GM12878 (cell line): ENCODE results near the gene AGAP2. TPM values are rescaled to one million over a fixed set of nuclear protein-coding genes. Genes with fewer than 3 reads are reported as not detected.

Experiments
- BACH1 ChIP-seq: fragments of 450-650 bp; IDR thresholded peaks from 2 replicates; pipeline ENCODE4 v1.6.1; 2017; ENCODE audit warnings: mild to moderate bottlenecking, borderline replicate concordance
- CEBPB ChIP-seq, 2 experiments: fragments of 150-350 bp in 1 of 2; IDR thresholded peaks; 2 replicates each; pipeline ENCODE4 v1.6.1; 2012 to 2014; ENCODE audit warnings: low read depth in 2 of 2, low read length in 2 of 2, borderline replicate concordance in 1 of 2, inconsistent platforms in 1 of 2
- DPF2 ChIP-seq: fragments of 450-650 bp; IDR thresholded peaks from 2 replicates; pipeline ENCODE4 v1.6.1; 2017; ENCODE audit warnings: mild to moderate bottlenecking
- EZH2 ChIP-seq: IDR thresholded peaks from 2 replicates; pipeline ENCODE4 v1.6.1; 2012; ENCODE audit warnings: low read depth, mild to moderate bottlenecking, control low read depth, inconsistent platforms, low read length, borderline replicate concordance; ENCODE audit not compliant: control insufficient read depth
- FOS ChIP-seq: IDR thresholded peaks from 3 replicates; pipeline ENCODE4 v1.6.1; 2011; ENCODE audit warnings: borderline replicate concordance; ENCODE audit not compliant: insufficient read length; ENCODE audit errors: extremely low read depth
- IKZF1 ChIP-seq: fragments of 450-650 bp; conservative IDR thresholded peaks from 2 replicates; pipeline ENCODE4 v1.6.1; 2017; ENCODE audit warnings: antibody characterized with exemption, mild to moderate bottlenecking
- MYB ChIP-seq: fragments of 150-350 bp; IDR thresholded peaks from 2 replicates; pipeline ENCODE4 v1.6.1; 2014; ENCODE audit warnings: mild to moderate bottlenecking, low read depth, low read length, borderline replicate concordance
- NFYA ChIP-seq: IDR thresholded peaks from 2 replicates; pipeline ENCODE4 v1.6.1; 2011; ENCODE audit warnings: low read depth, mild to moderate bottlenecking, low read length, improper control_type of control experiment, borderline replicate concordance
- NR2C1 ChIP-seq: fragments of 450-650 bp; IDR thresholded peaks from 2 replicates; pipeline ENCODE4 v1.6.1; 2017; ENCODE audit warnings: antibody characterized with exemption, mild to moderate bottlenecking, moderate library complexity
- NR2F1 ChIP-seq: fragments of 450-650 bp; conservative IDR thresholded peaks from 2 replicates; pipeline ENCODE4 v1.6.1; 2017; ENCODE audit warnings: mild to moderate bottlenecking
- RAD21 ChIP-seq: IDR thresholded peaks from 2 replicates; pipeline ENCODE4 v1.6.1; 2011; ENCODE audit warnings: mild to moderate bottlenecking, low read depth, low read length, moderate library complexity; ENCODE audit not compliant: insufficient read depth
- SP1 ChIP-seq: IDR thresholded peaks from one replicate; pipeline ENCODE4 v1.6.1; 2011; ENCODE audit warnings: low read depth, low read length
- SPI1 ChIP-seq: IDR thresholded peaks from 2 replicates; pipeline ENCODE4 v1.6.1; 2011; ENCODE audit warnings: low read depth, mild to moderate bottlenecking, low read length, moderate library complexity, borderline replicate concordance; ENCODE audit not compliant: insufficient read depth
- STAT3 ChIP-seq: IDR thresholded peaks from 2 replicates; pipeline ENCODE4 v1.6.1; 2011; ENCODE audit warnings: low read depth, low read length, improper control_type of control experiment
- USF1 ChIP-seq: IDR thresholded peaks from 2 replicates; pipeline ENCODE4 v1.6.1; 2011; ENCODE audit warnings: borderline replicate concordance, low read depth, mild to moderate bottlenecking, moderate library complexity, mixed read lengths, low read length; ENCODE audit not compliant: insufficient read depth; ENCODE audit errors: extremely low read length
- YBX1 ChIP-seq: fragments of 450-650 bp; IDR thresholded peaks from 2 replicates; pipeline ENCODE4 v1.6.1; 2016; ENCODE audit warnings: antibody characterized with exemption
- polyA plus RNA-seq, 11 experiments: library from polyadenylated mRNA; depleted of rRNA in 4 of 11; unstranded in 6 of 11; stranded (reverse) in 5 of 11; fragments of >200 nt; fragmentation: Nextera tagmentation in 4 of 11; fragmentation: Illumina TruSeq in 1 of 11; extraction: Ambion mirVana in 4 of 11; extraction: Trizol in 1 of 11; gene quantifications; 1 replicate in 1 of 11; 2 replicates in 10 of 11; pipeline versions ENCODE4 v1.2.1 to v1.2.3, GENCODE V29; 2011 to 2016; ENCODE audit warnings: inconsistent platforms in 2 of 11, missing spikeins in 2 of 11, low read depth in 1 of 11
- total RNA-seq, 4 experiments: library from RNA; depleted of rRNA in 3 of 4; stranded (reverse); fragments of >200 nt in 3 of 4; fragmentation: Illumina TruSeq in 1 of 4; extraction: Trizol in 1 of 4; gene quantifications; 2 replicates each; pipeline versions ENCODE4 v1.2.1 to v1.2.3, GENCODE V29; 2013 to 2021
- TF ChIP-seq, protein P1 (sequence below), 3 experiments: IDR thresholded peaks in 2 of 3; conservative IDR thresholded peaks in 1 of 3; 2 replicates each; pipeline ENCODE4 v1.5.1; 2011; ENCODE audit warnings: low read depth in 3 of 3, low read length in 3 of 3, mild to moderate bottlenecking in 3 of 3, control low read depth in 2 of 3, moderate library complexity in 2 of 3, inconsistent platforms in 1 of 3, mixed read lengths in 1 of 3; ENCODE audit not compliant: control insufficient read depth in 2 of 3, insufficient read depth in 1 of 3; ENCODE audit errors: extremely low read depth in 1 of 3

Gene AGAP2
- total and polyA plus RNA-seq, 10 of the 15 experiments (the other 5 are each of a cell fraction or from before 2014, with no cell fraction given), result 0.29 to 19.8 (median 11.0) TPM

GRCh38 chr12:57755454-57756372 is 17.2 kb upstream of the AGAP2 start (continued):
- TF ChIP-seq CEBPB (IDR thresholded peaks at IDR 0.05; ENCODE audit: borderline replicate concordance in 1 of 2, low read depth in 2 of 2, low read length in 2 of 2), result no peak
- TF ChIP-seq USF1, result no peak
- peak; percentile 85 for TF ChIP-seq NR2F1
- no peak for TF ChIP-seq FOS
- peak; percentile 33; the same call in 1 of the 2 replicates for TF ChIP-seq BACH1
- TF ChIP-seq IKZF1, result peak; percentile 41
- TF ChIP-seq, protein P1, sequence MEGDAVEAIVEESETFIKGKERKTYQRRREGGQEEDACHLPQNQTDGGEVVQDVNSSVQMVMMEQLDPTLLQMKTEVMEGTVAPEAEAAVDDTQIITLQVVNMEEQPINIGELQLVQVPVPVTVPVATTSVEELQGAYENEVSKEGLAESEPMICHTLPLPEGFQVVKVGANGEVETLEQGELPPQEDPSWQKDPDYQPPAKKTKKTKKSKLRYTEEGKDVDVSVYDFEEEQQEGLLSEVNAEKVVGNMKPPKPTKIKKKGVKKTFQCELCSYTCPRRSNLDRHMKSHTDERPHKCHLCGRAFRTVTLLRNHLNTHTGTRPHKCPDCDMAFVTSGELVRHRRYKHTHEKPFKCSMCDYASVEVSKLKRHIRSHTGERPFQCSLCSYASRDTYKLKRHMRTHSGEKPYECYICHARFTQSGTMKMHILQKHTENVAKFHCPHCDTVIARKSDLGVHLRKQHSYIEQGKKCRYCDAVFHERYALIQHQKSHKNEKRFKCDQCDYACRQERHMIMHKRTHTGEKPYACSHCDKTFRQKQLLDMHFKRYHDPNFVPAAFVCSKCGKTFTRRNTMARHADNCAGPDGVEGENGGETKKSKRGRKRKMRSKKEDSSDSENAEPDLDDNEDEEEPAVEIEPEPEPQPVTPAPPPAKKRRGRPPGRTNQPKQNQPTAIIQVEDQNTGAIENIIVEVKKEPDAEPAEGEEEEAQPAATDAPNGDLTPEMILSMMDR (IDR thresholded peaks at IDR 0.05 in 2 of 3, conservative IDR thresholded peaks at IDR 0.05 in 1 of 3; ENCODE audit: control insufficient read depth in 2 of 3, extremely low read depth in 1 of 3, insufficient read depth in 1 of 3, low read depth in 3 of 3, low read length in 3 of 3), result no peak
- no peak for TF ChIP-seq RAD21
- 0 out of 2 replicates have a peak, but pooled peaks have one; percentile 24 for TF ChIP-seq NR2C1
- no peak for TF ChIP-seq EZH2
- no peak for TF ChIP-seq SP1
- peak; percentile 42; the same call in 1 of the 2 replicates for TF ChIP-seq DPF2
- no peak for TF ChIP-seq YBX1
- peak; percentile 56 for TF ChIP-seq SPI1
- TF ChIP-seq NFYA, result no peak
- no peak for TF ChIP-seq MYB
- TF ChIP-seq STAT3, result no peak
